Panc1 (cell line): ENCODE data around the gene TMEM117. TPM values are rescaled to one million over a fixed set of nuclear protein-coding genes. Genes with fewer than 3 reads are reported as not detected.

Source experiments
- ATAC-seq: fragments of 200-7000 bp; cut with Tn5 transposase; 2 replicates; pipeline ENCODE4 v1.9.1; 2020; ENCODE audit warnings: mild to moderate bottlenecking, moderate library complexity
- BruUV-seq: library from RNA; stranded (reverse); fragments of 400-500 nt; replicated peaks from 2 replicates; lab custom pipeline; 2021; lab: Mats Ljungman, UMichigan
- CTCF ChIA-PET: fragments of 300-600 bp; sonication (Branson Sonifier 250); formaldehyde crosslinking; loops from one replicate; lab custom pipeline; 2022; ENCODE audit warnings: antibody characterized with exemption; lab: Charles Lee
- POLR2A ChIA-PET: fragments of 300-600 bp; sonication (Branson Sonifier 250); formaldehyde crosslinking; loops from one replicate; lab custom pipeline; 2022; ENCODE audit warnings: antibody characterized with exemption; lab: Charles Lee
- DNase-seq: peaks from one replicate; pipeline ENCODE4 v3.0.0-alpha.2; 2010; ENCODE audit warnings: low read depth, low spot score
- H3K27ac ChIP-seq: 2 replicates; pipeline ENCODE4 v1.5.1; 2011; ENCODE audit warnings: mild to moderate bottlenecking, low read length, inconsistent platforms
- H3K27me3 ChIP-seq: fragments of 200-500 bp; sonication (Bioruptor generic); 2 replicates; pipeline ENCODE4 v1.6.0; 2014; ENCODE audit warnings: low read length, inconsistent platforms; ENCODE audit not compliant: control insufficient read depth, insufficient read depth
- H3K36me3 ChIP-seq: fragments of 200-500 bp; sonication (Bioruptor generic); 2 replicates; pipeline ENCODE4 v1.5.1; 2014; ENCODE audit warnings: inconsistent platforms, mild to moderate bottlenecking, low read length, moderate library complexity; ENCODE audit not compliant: control insufficient read depth, insufficient read depth
- H3K4me1 ChIP-seq: 2 replicates; pipeline ENCODE4 v1.5.1; 2011; ENCODE audit warnings: inconsistent platforms, mild to moderate bottlenecking, low read length, moderate library complexity; ENCODE audit not compliant: control insufficient read depth, insufficient read depth
- H3K4me3 ChIP-seq, 2 experiments: 2 replicates each; pipeline ENCODE4 v1.5.1; 2011 to 2012; ENCODE audit warnings: low read depth in 2 of 2, low read length in 2 of 2, mild to moderate bottlenecking in 2 of 2, inconsistent platforms in 1 of 2, moderate library complexity in 1 of 2
- H3K9me3 ChIP-seq: fragments of 200-500 bp; sonication (Bioruptor generic); 2 replicates; pipeline ENCODE4 v1.5.1; 2014; ENCODE audit warnings: low read depth, mild to moderate bottlenecking, inconsistent platforms, low read length, moderate library complexity; ENCODE audit not compliant: control insufficient read depth, insufficient read depth
- POLR2AphosphoS5 ChIP-seq: IDR thresholded peaks from 2 replicates; pipeline ENCODE4 v1.6.1; 2012; ENCODE audit warnings: mild to moderate bottlenecking, low read depth, low read length, moderate library complexity
- SIN3A ChIP-seq: IDR thresholded peaks from 2 replicates; pipeline ENCODE4 v1.6.1; 2012; ENCODE audit warnings: low read depth, mild to moderate bottlenecking, low read length, moderate library complexity, borderline replicate concordance; ENCODE audit not compliant: insufficient read depth
- TCF7L2 ChIP-seq: IDR thresholded peaks from 2 replicates; pipeline ENCODE4 v1.6.1; 2011; ENCODE audit warnings: mild to moderate bottlenecking, low read depth, low read length, inconsistent platforms
- in situ Hi-C: cut with HindIII; loops from 2 replicates; pipeline ENCODE4 v1.10.0; 2016; ENCODE audit warnings: low sequenced_read_pairs, low pct_unique_long_range_greater_than_20kb
- intact Hi-C: fragments of 100-400 bp; cut with micrococcal nuclease; formaldehyde crosslinking; loops from one replicate; pipeline ENCODE4 v1.10.0; 2022; ENCODE audit not compliant: unreplicated experiment
- total RNA-seq: library from RNA; stranded (reverse); gene quantifications from one replicate; pipeline ENCODE4 v1.2.1, GENCODE V29; 2021; ENCODE audit not compliant: unreplicated experiment
- TF ChIP-seq, protein P1 (sequence below), 2 experiments: IDR thresholded peaks; 2 replicates each; pipeline ENCODE4 v1.6.1; 2011 to 2012; ENCODE audit warnings: low read depth in 2 of 2, control low read depth in 1 of 2, low read length in 1 of 2, mild to moderate bottlenecking in 1 of 2, moderate library complexity in 1 of 2; ENCODE audit not compliant: insufficient read depth in 1 of 2
- TF ChIP-seq, protein P2 (sequence below): fragments of 450-650 bp; IDR thresholded peaks from 2 replicates; pipeline ENCODE4 v1.5.1; 2017; ENCODE audit warnings: mild to moderate bottlenecking

TMEM117 gene
- total RNA-seq, 1 experiment from 2014 or later = 5.5 TPM

DNA sequence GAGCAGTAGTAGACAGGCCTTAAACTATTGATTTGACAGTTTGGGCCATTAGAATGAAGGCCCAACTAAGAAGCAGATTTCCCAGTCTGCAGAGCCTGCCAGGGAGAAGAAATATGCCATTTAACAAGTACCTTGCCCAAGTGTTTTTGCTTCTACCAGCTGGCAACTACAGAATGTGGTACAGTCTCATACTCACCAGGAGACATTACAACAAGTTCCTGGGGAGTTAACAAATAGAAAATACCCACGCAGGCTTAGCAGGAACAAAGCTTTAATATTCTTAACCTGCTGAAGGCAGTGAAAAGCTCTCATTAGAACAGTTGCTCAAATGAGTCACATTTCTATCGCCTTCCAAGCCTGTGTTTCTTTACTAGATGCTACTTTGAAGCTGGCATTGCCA lies 241.0 kb downstream of the TMEM117 start:
- in situ Hi-C loops (no loop called here), intact Hi-C loops (no loop called here)
- BruUV-seq = no TSS peak
- Histone ChIP-seq H3K27ac (no peak overlapping the region), H3K4me1 (no peaks in the 10 kb centered on the region), H3K36me3 (no peaks in the 10 kb centered on the region), H3K27me3 (no peaks in the 10 kb centered on the region), H3K4me3 (no peak overlapping the region), H3K9me3 (no peaks in the 10 kb centered on the region)
- TF ChIP-seq SIN3A (no peak), TCF7L2 (no peak), POLR2AphosphoS5 (no peak)
- TF ChIP-seq, protein P1, sequence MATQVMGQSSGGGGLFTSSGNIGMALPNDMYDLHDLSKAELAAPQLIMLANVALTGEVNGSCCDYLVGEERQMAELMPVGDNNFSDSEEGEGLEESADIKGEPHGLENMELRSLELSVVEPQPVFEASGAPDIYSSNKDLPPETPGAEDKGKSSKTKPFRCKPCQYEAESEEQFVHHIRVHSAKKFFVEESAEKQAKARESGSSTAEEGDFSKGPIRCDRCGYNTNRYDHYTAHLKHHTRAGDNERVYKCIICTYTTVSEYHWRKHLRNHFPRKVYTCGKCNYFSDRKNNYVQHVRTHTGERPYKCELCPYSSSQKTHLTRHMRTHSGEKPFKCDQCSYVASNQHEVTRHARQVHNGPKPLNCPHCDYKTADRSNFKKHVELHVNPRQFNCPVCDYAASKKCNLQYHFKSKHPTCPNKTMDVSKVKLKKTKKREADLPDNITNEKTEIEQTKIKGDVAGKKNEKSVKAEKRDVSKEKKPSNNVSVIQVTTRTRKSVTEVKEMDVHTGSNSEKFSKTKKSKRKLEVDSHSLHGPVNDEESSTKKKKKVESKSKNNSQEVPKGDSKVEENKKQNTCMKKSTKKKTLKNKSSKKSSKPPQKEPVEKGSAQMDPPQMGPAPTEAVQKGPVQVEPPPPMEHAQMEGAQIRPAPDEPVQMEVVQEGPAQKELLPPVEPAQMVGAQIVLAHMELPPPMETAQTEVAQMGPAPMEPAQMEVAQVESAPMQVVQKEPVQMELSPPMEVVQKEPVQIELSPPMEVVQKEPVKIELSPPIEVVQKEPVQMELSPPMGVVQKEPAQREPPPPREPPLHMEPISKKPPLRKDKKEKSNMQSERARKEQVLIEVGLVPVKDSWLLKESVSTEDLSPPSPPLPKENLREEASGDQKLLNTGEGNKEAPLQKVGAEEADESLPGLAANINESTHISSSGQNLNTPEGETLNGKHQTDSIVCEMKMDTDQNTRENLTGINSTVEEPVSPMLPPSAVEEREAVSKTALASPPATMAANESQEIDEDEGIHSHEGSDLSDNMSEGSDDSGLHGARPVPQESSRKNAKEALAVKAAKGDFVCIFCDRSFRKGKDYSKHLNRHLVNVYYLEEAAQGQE (IDR thresholded peaks at IDR 0.05; ENCODE audit: insufficient read depth in 1 of 2, low read depth in 2 of 2, low read length in 1 of 2) = no peak
- TF ChIP-seq, protein P2, sequence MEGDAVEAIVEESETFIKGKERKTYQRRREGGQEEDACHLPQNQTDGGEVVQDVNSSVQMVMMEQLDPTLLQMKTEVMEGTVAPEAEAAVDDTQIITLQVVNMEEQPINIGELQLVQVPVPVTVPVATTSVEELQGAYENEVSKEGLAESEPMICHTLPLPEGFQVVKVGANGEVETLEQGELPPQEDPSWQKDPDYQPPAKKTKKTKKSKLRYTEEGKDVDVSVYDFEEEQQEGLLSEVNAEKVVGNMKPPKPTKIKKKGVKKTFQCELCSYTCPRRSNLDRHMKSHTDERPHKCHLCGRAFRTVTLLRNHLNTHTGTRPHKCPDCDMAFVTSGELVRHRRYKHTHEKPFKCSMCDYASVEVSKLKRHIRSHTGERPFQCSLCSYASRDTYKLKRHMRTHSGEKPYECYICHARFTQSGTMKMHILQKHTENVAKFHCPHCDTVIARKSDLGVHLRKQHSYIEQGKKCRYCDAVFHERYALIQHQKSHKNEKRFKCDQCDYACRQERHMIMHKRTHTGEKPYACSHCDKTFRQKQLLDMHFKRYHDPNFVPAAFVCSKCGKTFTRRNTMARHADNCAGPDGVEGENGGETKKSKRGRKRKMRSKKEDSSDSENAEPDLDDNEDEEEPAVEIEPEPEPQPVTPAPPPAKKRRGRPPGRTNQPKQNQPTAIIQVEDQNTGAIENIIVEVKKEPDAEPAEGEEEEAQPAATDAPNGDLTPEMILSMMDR = no peak
- ChIA-PET POLR2A (no interaction called here), CTCF (no interaction called here)
- ATAC-seq = no peak
- DNase-seq = no peak

DNA sequence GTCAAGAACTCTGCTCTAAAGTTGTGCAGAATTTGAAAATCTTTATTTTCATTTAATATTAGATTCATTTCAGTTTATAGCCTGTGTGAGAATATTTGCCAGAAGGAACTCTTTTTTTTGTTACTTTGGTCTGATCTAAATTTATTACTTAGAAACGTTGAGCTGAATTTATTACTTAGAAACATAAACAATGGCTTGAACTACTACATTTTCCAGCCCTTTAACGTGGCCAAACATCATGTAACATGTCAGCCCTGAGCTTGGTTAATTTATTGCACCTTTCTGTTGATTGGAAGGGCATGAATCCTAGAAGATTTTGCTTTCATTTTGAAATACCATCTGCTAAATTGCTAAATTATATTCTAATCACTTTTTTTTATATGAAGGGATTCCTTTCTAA lies 241.4 kb downstream of the TMEM117 start:
- no TSS peak for BruUV-seq
- CTCF ChIA-PET = no interaction called here
- in situ Hi-C loops = no loop called here

More for the DNA sequence above, 241.4 kb downstream of the TMEM117 start:
- ATAC-seq = no peak
- H3K36me3 ChIP-seq = no peaks in the 10 kb centered on the region
- H3K4me3 ChIP-seq = no peak overlapping the region
- no peaks in the 10 kb centered on the region for H3K4me1 ChIP-seq
- H3K27ac ChIP-seq = no peak overlapping the region
- TF ChIP-seq, protein P1 (IDR thresholded peaks at IDR 0.05; ENCODE audit: insufficient read depth in 1 of 2, low read depth in 2 of 2, low read length in 1 of 2) = no peak
- TF ChIP-seq POLR2AphosphoS5 (no peak), TCF7L2 (no peak), SIN3A (no peak)
- TF ChIP-seq, protein P2 = no peak
- DNase-seq = no peak
- H3K9me3 ChIP-seq = no peaks in the 10 kb centered on the region
- intact Hi-C loops = no loop called here
- no peaks in the 10 kb centered on the region for H3K27me3 ChIP-seq
- POLR2A ChIA-PET = no interaction called here
